Measurements from ENCODE around the gene AMPH.
"Not testable (repeated sequence)": the region's sequence is repeated elsewhere in the genome, so short reads cannot be mapped to it uniquely, and the experiment has no call there.

AMPH gene

DNA sequence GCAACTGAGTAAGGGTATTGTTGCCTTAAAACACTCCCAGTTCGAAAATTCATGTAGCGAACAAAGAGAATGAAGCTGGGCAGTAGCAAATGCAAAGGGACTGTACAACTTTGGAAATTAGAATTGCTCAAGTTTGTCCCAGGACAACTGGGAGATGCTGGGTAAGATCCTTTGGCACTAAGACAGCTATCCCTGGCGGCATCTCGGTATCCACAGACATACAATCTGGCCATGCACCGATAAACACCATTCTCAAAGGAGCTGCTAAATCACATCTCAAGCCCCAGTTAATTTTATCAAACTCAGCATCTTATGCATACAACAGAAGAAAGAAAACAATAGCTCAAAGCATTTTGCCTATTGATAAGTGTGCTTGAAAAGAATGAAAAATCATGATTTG lies 177.3 kb downstream of the AMPH start:
- no peak for DNase-seq

- DNase-seq, result no peak
Observed at GRCh38 chr7:38453168-38453567, 178.0 kb downstream of the AMPH start.

- DNase-seq, result no peak
Observed at GRCh38 chr7:38452681-38453108, 178.5 kb downstream of the AMPH start.

GRCh38 chr7:38451840-38452239 lies 179.3 kb downstream of the AMPH start:
- no peak for DNase-seq

DNA sequence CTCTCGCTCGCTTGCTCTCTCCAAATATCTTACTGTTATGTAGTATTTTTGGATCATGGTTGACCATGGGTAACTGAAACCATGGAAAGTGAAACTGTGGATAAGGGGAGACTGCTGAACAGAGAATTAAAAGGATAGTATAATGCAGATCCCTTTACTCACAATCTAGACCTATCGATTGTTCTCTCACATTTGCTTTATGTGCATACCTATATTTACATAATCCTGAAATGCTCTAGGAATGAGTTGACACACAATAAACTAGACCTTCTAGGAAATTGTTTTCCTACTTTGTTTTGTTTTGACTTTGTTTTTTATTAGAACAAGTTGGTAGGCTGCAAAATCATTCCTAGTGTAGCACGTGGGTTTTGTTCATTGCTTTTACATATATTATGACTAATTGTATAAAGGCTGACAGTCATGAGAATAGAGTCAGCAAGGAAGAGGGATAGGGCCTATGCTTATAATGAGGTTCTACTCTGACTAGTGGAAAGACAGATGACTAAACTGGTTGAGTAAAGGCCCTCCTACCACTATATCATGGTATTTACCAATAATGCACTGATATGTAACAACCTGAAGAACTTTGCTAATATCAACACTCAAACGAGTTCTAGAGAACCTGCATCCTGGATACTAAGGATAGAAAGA lies 182.5 kb downstream of the AMPH start:
- no peak for DNase-seq

DNA sequence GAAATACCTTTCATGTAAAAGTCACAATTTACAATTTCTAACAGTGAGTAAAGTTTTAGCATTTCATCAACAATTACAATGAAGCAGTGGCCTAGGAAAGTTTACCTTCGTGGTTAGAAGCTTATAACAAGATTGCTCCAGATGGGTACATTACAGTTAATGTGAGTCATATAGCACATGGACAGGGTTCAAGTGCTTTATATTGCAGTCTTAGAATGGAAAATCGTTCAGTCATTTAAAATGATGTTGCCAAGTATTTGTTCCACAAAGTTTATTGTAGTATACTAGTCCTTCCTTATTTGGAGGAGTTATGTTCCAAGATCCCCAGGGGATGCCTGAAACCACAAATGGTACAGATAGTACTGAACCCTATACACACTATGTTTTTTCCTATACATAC lies 183.1 kb downstream of the AMPH start:
- no peak for DNase-seq

DNA sequence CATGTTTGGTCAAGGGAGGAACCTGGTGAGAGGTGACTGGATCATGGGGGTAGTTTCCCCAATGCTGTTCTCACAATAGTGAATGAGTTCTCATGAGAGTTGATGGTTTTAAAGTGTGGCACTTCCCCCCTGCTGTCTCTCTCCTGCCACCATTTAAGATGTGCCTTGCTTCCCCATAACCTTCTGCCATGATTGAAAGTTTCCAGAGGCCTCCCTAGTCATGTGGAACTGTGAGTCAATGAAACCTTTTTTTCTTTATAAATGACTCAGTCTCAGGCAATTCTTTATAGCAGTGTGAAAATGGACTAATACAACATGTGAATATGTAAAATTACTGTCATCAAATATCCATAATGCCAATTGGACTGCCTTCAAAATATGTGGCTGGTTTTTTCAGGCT lies 192.2 kb downstream of the AMPH start:
- no peak for DNase-seq

DNA sequence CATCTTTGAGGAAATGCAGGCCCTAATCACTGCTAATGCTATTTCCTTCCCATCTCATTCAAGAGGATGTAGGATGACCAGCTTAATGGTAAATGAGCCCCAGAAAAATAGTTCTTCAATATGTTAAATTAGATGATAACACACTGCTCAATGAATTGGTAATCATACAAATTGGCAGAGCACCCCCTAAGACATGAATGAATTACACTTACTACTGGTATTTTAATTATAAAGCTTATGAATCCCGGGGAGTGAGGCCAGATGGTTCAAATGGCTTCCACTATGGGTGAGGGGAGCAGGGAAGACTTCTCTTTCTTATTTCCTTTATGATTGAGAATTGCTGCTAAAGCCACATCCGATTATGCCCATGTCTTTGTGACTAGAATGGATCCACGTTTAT lies 198.5 kb downstream of the AMPH start:
- no peak for DNase-seq

- DNase-seq, result no peak
Observed at GRCh38 chr7:38432080-38432479, 199.1 kb downstream of the AMPH start.

DNA sequence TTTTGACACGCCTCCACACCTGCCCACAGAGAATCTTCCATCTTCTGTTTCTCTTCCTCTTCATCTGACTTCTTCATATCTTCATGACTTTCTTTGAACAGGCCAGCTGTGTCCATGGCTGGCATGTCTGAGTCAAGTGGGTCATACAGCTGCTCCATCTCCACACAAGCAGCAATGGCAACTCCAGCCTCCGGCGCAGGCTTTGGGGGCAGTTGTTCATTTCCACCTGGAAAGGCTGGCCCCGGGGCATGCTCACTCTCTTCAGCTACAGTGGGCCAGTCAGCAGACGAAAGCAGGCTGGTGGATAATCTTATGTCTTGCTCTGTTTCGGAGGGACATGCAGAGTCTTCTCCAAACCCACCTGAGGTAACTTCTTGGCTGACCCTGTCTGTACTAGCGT lies 202.1 kb downstream of the AMPH start:
- no peak for DNase-seq

DNA sequence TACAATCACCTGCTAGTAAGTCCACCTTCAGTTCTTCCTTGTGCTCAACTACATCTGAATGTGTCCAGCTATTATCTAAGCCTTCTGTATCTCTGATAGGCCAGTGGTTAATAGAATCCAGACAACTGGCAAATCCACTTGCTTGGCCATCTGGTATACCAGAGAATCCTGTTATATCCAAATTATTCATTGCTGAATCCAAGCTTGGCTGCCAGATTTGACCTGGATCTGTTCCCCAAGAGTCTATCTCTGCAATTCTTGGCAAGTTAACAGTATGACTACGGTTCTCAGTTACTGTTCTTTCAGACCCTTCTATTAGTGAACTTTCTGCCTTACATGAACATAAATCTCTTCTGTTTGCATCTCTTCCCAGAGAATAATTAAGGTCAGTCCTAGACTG lies 203.1 kb downstream of the AMPH start:
- no peak for DNase-seq

GRCh38 chr7:38427279-38427955 lies 203.8 kb downstream of the AMPH start:
- DNase-seq, result no peak

DNA sequence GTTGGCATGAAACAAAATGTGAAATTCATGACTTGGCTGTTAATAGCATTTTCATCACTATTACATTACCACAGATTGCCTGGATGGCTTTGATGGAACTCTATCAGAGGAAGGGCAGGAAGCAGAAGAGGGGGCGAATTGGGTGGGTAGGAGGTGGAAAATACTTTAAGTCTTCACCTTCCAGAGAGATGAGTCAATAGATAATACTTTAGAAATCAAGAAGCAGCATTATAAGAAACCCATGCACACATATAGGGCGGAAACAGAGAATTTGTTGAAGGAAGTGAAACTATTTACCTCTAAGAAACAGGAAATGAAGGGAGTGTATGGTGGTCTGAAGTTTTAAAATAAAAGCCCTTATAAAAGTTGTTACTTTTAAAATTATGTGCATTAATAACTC lies 205.7 kb downstream of the AMPH start:
- no peak for DNase-seq

DNA sequence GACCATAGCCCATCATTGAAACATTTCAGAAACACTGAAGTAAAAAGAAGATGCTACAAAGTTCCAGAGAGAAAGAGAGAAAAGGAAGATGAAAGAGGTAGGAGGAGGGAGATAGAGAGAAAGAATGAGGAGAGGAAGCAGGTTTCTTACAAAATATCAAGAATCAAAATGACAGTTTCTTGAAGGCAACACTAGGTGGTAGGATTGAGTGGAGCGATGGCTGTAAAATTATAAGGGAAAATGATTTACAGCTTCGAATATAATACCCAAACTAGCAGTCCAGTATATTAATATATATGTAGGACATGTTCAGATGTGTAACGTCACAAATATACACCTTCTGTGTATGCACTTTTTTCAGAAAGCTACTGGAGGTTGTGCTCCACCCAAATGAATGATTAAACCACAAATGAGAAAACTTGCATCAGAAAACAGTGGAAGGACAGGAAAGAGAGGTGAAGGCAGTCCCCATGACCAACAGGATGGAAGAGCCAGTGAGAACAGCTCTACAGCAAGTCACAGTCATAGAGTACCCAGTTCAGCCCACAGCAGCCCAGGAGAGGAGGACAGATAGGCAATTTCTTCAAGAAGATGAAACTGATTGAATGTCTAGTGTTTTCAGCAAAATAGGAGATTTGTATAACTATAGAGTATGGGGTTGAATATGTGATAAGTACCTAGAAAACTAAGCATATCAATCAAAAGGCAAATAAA lies 206.3 kb downstream of the AMPH start:
- DNase-seq, result no peak

DNA sequence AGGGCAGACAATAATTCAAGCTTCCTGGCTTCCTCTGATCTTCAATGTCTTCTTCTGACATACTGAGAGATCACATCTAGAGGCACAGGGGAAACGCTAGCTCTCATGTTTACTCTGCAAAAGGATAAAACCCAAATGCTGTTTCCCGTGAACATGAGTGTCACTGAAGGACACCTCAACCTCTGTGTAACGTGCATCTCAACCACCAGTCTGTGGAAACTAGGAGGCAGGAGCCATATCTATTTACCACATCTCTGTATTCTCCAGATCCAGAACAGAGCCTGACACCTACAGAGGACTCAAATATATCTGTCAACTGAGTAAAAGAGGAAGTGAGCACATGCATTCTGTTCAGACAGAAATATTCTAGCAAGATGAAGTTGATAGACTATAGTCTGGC lies 217.4 kb downstream of the AMPH start:
- DNase-seq, result no peak

DNA sequence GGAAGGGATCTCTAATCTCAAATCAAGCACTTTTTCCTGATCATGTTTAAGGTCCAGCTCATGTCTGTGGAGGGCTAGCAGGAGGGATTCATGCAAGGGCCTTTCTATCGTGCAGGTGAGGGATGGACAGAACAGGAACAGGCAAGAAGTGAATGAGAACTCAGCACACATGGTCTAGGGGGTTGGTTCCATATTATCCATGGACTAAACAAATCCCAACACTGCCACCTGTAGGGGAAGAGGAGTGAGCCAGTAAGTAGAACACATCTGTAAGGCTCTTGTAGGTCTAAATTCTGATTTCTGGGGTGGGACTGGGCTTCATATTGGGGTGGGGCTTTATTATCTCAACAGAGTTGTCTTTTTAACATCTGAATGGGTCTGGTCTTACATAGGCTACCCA lies 219.8 kb downstream of the AMPH start:
- no peak for DNase-seq

GRCh38 chr7:38410056-38410455 lies 221.1 kb downstream of the AMPH start:
- DNase-seq, result no peak

GRCh38 chr7:38409531-38409930 lies 221.6 kb downstream of the AMPH start:
- DNase-seq, result no peak

GRCh38 chr7:38398725-38399321 lies 232.3 kb downstream of the AMPH start:
- peak; percentile 48 for DNase-seq

DNA sequence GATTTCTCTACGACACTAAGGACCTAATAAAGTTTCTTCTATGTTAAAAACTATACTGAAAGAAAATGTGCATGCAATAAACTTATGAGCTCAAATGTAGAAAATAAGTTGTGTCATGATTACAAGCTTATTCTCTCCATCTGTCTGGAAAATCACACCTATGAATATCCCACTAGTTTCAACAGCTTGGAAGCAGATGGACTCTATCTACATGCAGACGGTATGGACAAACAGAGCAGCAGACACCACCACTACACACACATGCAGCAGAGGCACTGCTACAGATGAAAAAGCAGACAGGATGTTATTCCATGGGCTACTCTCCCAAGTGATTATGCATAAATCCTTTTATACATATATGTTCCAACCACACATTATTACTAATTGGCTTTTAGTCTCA lies 234.3 kb downstream of the AMPH start:
- DNase-seq, result no peak

DNA sequence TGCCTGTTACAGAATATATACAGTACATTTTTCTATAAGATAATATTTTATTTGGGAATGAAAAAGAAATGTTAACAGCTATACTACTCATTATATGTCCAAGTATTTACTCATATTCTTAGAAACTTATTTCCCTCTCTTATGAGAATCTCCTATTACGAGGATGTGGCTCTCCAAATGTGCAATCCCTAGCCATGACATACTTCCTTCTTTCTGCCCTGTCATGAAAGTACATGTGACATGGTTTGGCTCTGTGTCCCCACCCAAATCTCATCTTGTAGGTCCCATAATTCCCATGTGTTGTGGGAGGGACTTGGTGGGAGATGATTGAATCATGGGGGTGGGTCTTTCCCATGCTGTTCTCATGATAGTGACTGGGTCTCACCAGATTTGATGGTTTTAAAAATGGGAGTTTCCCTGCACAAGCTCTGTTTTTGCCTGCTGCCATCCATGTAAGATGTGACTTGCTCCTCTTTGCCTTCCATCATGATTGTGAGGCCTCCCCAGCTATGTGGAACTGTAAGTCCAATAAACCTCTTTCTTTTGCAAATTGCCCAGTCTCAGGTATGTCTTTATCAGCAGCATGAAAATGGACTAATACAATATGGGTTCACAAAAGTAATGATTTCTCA lies 235.1 kb downstream of the AMPH start:
- not testable (repeated sequence) for DNase-seq

GRCh38 chr7:38394660-38395059 lies 236.5 kb downstream of the AMPH start:
- DNase-seq, result no peak

DNA sequence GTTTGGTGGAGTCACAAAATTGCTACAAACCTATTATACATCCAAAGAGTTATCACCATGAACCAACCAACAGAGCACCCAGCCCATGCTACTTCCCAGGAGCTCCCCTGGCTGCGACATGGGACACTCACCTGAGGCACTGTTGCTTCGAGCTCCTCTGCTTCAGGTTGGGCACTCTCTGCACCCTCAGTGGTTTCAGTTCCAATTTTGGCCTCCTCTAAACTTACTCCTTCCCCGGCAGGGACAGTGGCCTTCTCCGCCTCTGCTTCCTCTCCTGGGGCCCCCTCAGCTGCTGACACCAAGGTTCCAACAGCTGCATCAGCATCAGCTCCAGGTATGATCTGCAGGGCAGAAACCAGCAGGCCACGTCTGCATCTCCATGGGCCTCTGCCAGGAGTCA lies 237.3 kb downstream of the AMPH start:
- no peak for DNase-seq
